NCI-H2171 (cell line): ENCODE results near the gene PCDH18.
"Not testable (repeated sequence)": the region's sequence is repeated elsewhere in the genome, so short reads cannot be mapped to it uniquely, and the experiment has no call there.

Experiments used
- DNase-seq: peaks from one replicate; lab custom pipeline; 2025; lab: John Stamatoyannopoulos, UW

Gene PCDH18

DNA sequence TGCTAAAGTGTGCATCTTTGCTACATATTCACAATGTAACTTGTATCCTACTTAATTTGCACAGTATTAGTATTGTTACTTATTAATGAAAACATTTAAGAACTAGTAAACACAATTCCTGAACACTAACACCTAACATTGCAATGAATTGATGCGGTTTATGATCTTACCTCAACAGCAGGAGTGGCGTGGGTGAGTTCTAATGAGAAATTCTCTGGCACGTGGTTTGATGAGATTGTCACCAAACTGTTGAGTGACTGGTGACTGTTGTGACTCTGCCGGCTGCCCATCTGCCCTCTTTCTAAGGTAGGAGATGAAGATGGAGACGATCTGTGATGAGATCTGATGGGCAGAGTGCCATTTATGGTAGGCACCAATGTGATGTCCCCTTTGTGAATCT lies 2.9 kb downstream of the PCDH18 start:
- no peak for DNase-seq

DNA sequence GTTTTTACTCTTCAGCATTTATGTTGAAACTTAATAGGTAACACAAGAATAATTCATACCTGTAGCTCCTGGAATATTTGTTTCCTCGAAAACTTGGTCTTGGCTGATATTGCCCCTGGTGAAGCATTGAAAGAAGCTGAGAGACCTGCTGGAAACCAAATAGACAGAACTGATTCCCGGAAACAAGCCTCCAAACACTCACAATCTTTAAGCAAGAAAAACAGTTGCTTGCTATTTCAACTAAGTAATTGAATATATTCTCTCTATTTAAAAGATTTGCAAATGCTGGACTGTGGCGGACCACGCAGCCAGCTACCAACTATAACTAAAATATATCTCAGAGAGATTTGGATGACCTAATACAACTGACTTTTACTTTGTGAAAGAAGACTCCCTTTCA lies 3.6 kb downstream of the PCDH18 start:
- no peak for DNase-seq

DNA sequence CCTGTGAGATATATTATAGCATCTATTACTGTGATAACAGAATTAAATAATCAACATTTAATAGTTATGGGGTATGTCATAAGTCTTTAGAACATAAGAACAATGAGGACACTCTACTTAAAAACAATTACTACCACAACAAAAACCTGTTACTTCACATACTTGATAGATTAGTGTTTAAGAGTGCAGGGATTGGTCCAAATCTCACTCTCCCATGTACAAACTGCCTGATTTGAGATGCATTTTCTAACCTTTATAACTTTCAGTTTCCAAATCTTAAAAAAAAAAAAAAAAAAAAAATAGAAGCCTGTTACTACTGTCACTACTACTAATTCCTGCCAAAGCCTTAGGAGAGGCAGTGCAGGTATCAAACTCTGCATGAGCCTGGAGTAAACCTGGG lies 5.6 kb downstream of the PCDH18 start:
- DNase-seq = no peak

DNA sequence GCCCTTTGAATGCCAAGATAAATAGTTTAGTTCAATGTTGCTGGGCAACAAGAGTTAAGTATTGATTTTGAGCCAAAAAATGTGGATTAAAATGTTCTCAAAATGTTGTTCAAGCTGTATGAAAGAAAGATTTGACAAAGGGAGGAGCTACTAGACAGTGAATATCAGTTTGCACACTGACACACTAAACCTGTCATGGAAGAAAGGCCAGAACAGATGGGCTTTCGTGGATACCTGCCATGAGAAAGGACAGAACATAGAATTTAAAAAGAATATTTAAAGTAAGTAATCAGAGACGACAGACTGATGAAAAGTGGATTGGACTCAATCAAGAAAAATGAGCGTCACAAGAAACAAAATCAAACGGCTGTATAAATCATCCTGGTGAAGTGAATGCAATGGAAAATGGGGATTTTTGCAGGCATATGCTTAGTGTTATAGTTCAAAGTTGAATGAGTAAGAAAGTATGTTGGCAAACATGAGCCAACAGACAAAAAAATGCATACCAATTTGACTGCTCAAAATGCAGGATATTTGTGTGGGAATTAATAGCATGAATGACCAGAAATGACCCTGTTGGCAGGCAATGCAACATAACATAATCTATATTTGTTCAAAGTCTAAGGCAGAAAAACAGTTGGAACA lies 7.4 kb downstream of the PCDH18 start:
- DNase-seq = peak; percentile 20

DNA sequence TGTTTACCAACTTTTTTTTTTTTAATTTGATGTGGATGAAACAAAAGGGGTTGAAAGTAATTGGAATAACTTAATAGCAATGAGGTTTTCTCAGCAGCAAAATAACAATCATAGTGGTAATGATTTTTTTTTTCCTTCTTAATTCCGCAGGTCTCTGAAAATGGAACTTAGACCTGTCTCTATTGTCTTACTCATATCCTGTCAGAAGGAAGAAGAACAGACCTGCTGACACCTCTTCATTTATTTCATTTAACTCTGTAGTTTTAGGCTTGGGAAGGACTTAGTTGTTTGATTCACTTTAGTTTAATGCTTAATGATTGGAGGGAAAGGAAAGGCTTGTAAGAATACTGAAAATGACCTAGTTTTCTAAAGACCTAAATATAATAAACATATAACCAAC lies 9.0 kb downstream of the PCDH18 start:
- DNase-seq = no peak

DNA sequence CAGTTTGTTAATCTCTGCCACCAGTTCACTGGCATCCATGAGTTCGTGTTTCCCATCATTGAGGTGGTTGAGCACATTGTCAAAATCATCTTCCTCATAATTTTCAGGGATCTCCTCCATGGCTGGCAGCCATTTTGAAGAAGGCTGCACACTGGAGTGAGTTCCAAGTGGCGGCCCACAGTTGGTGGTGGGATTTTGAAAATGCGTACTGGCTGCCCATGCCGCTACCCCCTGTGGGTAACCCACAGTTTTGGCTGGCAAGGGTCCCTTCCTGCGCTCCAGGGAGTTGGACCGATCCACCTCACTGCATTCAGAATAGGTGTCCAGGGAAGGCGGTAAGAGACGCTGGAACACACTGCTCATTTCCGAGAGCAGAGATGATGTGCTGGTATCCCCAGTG lies 11.2 kb downstream of the PCDH18 start:
- DNase-seq = no peak

DNA sequence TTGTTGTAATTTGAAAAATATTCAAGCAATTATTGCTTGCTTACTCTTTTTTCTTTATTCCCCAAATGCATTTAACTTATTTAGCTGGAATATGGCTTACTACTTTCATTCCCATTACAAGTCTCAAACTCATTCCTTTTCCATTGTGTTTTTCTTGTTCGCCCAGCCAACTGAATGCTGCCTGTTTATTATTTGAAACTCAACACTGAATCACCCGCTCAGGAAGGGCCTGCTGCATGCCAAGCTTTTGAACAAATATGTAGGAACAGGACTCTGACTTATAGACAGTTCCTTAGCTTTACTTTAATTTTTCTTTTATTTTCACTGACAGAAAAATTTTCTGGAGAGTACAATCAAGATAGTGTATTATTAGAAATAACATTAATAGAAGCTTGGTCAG lies 12.9 kb downstream of the PCDH18 start:
- no peak for DNase-seq

DNA sequence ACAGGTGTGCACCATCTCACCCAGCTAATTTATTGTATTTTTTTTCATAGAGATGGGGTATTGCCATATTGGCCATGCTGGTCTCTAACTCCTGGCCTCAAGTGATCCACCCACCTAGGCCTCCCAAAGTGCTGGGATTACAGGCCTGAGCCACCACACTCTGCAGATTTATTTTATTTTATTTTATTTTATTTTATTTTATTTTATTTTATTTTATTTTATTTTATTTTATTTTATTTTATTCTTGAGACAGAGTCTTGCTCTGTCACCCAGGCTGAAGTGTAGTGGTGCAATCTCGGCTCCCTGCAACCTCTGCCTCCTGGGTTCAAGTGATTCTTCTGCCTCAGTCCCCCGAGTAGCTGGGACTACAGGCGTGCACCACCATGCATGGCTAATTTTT lies 15.0 kb downstream of the PCDH18 start:
- DNase-seq = not testable (repeated sequence)

DNA sequence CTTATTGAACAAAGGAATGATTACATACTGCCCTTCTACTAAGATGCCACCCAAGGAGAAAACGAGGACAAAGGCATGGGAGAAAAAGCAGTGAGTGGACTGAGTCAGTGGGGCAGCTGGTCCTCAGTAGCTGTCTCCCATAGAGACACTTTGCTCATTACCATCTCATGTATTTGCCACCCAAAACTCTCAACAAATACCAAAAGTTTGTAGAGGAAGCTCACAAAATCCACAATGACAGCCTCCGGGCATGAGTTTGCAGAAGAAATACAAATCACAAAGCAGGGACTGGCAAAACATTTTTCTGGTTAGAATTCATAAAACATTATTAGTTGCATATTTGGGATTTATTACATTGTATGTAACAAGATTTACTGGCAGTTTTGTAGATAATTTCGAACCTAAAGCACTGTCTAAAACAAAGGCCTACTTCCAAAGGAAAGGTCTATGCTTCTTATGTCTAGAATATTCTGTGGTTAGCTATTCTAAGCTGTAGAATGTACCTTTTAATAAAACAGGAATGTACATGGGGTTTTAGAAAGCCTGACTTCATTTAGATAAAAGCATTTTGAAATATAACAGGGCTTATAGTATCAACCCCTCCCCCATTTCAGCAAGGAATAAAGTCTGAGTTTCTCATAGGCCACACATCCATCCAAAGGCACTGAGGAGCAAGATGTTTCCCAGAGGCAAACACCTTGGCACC lies 17.7 kb downstream of the PCDH18 start:
- DNase-seq = no peak

DNA sequence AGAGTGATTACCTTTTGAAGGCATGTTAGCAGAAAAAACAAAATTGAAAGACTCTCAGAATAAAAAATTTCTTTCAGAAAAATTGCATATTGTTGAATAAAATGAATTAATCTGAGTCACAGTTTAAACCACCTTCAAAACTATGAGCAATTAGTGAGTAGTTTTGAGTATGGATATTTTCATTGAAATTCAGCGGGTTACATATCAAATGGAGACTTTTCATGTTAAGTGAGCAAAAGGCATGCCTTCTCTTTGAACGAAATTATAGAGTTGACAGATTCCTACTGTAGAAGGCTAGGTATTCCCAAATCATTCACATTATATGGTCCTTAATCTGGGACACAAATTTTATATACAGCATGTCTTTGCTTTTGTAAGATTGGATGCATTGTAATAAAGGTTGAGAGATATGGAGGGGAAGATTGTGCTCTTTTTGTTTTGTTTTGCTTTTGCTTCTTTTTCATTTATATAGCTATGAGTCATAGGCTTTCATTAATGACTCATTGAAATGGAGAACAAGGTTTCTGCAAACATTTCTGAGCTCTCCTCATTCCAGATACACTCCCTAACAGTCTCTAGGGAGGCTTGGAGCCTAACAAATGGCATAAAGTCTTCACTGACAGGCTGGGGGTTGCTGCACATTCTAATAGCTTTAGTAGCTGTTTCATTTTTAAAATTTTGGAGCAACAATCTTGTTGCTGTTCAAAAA lies 21.6 kb downstream of the PCDH18 start:
- DNase-seq = no peak

DNA sequence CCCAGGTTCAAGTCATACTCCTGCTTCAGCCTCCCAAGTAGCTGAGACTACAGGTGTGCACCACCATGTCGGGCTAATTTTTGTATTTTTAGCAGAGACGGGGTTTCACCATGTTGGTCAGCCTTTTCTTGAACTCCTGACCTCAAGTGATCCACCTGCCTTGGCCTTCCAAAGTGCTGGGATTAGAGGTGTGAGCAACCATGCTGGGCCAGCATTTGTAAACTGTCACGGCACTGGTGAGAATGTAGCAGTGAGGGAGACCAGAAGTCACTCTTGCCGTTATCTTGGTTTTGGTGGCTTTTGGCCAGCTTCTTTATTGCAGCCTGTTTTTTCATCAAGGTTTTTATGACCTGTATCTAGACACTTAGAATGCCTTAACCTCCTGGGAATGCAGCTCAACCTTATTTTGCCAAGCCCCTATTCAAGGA lies 22.4 kb downstream of the PCDH18 start:
- no peak for DNase-seq

DNA sequence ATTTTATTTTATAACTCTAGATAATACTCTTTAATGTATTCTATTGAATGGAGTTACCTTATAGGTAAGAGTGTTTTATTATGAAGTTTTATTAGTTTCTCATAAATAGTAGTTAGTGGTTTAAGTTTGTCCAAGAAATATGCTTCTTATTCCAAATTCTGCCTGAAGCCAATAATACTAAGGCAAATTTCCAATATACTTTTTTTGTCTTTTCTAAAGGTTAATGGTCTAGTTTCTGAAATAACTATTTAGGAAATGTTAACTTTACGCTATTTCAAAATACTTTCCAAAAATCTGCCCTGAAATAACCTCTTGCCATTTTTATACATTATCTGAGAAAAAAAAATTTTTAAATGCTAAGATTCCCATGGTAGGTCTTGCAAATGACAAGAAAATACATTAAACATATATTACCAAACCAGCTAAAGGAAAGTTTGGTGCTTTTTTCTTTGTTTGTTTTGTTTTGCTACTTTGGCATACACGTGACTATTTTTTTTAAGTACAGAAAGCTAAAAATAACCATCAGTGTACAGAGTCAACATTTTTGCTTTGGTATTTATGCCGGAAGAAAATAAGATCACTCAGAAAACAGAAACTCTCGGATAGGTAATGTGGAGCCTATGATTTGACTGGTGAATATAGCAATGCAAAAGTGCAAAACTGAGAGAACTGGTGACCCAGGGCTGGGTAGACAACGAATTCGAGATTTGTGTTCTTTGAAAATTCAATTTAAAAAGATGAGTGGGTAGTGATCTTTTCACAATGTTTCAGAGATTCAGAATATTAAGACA lies 29.8 kb downstream of the PCDH18 start:
- DNase-seq = no peak

DNA sequence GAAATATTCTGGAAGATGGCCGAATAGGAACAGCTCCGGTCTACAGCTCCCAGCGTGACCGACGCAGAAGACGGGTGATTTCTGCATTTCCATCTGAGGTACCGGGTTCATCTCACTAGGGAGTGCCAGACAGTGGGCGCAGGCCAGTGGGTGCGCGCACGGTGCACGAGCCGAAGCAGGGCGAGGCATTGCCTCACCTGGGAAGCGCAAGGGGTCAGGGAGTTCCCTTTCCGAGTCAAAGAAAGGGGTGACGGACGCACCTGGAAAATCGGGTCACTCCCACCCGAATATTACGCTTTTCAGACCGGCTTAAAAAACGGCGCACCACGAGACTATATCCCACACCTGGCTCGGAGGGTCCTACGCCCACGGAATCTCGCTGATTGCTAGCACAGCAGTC lies 36.0 kb downstream of the PCDH18 start:
- DNase-seq = not testable (repeated sequence)

DNA sequence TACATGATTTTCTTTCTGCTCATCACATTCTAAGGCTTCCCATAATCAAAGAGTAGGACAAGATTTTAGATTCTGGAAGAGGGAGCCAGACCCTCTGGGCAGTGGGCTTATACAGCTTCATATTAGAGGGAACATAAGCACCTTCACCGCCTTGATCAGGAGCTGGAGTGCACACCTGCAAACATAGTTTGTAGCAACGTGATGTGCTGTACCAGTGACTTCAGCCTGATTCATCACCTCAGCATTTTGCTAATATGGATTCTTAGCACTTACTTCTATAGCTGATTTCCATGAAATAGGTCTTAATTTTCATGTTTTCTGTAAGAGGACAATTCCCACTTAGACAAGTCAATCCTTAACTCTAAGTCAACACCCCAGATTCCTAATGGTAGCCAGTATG lies 36.7 kb downstream of the PCDH18 start:
- DNase-seq = no peak

DNA sequence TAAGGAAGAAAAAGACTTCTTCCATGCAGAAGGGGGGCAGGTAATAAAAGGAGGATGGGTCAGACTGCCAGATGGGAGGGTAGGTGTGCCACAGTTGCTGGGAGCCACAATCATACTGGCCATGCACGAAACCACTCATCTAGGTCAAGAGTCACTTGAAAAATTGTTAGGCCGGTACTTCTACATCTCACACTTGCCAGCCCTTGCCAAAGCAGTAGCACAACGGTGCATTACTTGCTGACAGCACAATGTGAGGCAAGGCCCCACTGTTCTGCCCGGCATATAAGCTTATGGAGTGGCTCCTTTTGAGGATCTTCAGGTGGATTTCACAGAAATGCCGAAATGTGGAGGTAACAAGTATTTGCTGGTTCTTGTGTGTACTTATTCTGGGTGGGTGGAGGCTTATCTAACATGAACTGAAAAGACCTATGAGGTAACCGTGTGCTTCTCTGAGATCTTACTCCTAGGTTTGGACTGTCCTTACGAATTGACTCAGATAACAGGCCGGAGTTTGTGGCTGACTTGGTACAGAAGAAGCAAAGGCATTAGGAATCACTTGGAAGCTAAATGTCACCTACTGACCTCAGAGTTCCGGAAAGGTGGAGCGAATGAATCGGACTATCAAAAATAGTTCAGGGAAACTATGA lies 48.9 kb downstream of the PCDH18 start:
- DNase-seq = not testable (repeated sequence)

DNA sequence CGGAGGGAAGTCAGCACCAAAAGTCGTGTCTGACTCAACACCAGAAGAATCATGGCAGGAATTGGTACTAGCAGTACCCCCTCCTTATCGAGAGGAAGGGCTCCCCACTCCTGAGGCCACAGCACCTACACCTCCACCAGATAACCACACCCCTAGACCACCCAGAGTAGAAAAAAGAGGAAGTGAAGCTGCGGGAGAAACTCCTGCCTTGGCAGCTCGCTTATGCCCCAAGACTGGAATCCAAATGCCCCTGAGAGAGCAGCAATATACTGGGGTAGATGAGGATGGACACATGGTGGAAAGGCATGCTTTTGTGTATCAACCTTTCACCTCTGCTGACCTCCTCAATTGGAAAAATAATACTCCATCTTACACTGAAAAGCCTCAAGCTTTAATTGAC lies 52.6 kb downstream of the PCDH18 start:
- not testable (repeated sequence) for DNase-seq

DNA sequence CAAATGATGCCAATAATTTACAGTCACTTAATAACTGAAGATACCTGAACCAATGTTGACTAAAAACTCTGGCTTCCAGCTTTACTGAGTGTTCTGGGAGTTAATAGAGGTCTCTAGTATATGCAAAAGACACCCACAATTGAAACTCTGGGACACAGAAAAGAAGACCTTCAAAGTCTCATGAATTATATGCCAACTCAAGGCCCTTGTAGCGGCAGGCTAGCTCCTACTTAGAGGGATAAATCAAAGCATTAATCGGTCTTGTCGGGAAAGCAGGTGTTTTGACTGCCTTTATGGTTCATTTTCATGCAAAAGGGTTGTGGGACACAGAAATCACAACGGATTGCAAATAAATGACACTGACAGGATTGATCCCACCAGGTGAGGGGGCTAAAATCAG lies 55.9 kb downstream of the PCDH18 start:
- DNase-seq = no peak

DNA sequence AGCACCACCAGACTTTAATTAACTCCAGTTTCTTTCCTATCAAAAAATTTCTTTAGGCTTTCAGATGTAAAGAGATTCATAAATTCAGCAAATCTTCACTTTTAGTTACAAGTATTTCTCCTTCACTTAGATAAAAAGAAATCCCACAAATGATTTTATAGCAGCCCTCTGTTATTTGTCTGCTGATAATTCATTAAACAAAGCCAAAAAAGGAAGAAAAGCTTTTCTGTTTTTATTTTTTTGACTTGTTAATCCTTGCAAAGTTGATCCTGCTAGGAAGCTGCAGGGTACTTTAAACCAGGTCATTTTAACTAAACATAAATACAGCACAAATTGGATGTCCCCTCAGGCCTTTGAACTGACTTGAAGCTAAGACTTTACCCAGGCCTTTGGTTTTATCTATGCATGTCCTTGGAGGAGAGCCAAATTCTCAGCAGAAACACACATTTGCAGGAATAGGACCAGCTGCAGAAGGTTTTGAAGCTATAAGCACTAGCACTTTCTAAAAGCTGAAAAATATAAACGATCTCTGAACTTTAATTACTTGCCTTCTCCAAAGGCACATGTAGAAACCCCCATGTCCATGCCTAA lies 57.5 kb downstream of the PCDH18 start:
- peak; percentile 16 for DNase-seq

DNA sequence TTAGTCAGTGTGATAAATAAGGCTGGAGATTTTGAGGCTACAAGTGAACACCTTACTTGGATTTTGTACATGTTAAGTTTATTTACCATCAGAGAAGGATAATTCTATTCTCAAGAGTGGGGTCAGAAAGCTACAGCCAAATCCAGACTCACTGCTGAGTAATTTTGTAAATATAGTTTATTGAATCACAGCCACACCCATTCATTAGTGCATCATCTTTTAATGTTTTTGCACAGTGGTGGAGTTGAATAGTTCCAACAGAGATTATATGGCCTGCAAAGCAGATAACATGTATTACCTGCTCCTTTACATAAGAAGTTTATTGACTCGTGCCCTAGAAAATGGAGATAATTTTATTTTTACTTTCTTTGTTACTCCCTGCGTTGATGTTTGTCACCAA lies 60.4 kb downstream of the PCDH18 start:
- no peak for DNase-seq

DNA sequence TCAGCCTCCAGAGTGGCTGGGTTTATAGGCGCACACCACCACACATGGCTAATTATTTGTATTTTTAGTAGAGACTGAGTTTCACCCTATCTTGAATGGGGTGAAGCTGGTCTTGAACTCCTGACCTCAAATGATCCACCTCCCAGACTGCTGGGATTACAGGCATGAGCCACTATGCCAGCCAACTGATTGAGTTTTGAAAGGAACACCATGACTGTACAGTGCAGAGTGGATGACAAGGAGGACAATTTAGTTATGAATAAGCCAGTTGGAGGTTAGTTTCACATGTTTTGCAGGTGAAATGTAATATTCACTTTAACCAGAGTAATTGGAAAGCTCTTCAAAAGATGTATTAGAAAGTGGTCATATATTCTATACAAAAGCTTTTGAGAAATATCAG lies 60.8 kb downstream of the PCDH18 start:
- no peak for DNase-seq

DNA sequence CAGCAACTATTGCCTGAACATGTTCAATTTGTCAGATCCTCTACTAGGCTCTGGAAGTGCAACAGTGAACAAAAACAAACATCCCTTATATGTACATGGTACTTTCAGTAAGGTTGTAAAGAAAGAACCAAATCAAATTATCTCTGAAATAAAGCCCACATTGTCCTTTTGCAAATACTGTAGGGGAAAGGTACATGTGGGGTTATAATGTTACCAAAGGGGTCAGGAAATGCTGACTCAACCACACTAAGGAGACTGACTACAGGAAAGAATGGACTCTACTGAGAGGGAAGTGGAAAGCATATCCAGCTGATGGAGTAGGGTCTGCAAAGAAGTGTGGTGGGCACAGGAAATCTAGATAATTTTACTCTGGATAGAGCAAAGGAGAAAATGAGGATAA lies 61.5 kb downstream of the PCDH18 start:
- DNase-seq = no peak
